CD4-positive, alpha-beta memory T cell (primary cell): ENCODE results near the gene KPTN. TPM values are rescaled to one million over a fixed set of nuclear protein-coding genes. Genes with fewer than 3 reads are reported as not detected.

Source experiments
- CTCF ChIA-PET: fragments of 350-600 bp; sonication (Branson Sonifier 250); formaldehyde crosslinking; loops from one replicate; lab custom pipeline; 2021; ENCODE audit warnings: inconsistent platforms; ENCODE audit not compliant: partially characterized antibody; lab: Charles Lee
- POLR2A ChIA-PET: fragments of 350-600 bp; sonication (Branson Sonifier 250); formaldehyde crosslinking; loops from one replicate; lab custom pipeline; 2021; ENCODE audit not compliant: partially characterized antibody; lab: Charles Lee
- DNase-seq, 5 donors: peaks; one replicate each; pipeline versions ENCODE4 v3.0.0 to v3.0.0-alpha.2; 2020 to 2022; ENCODE audit warnings: mixed read lengths in 1 of 5
- H3K27ac ChIP-seq: one replicate; pipeline ENCODE4 v1.7.0; 2013; ENCODE audit warnings: low read depth, low read length
- H3K27me3 ChIP-seq: 2 replicates; pipeline ENCODE4 v1.7.0; 2013; ENCODE audit warnings: mild to moderate bottlenecking, low read length, moderate library complexity; ENCODE audit not compliant: insufficient read depth
- H3K36me3 ChIP-seq: 2 replicates; pipeline ENCODE4 v1.7.0; 2013; ENCODE audit warnings: mild to moderate bottlenecking, low read length, moderate library complexity; ENCODE audit not compliant: insufficient read depth
- H3K4me1 ChIP-seq: 2 replicates; pipeline ENCODE4 v1.7.0; 2013; ENCODE audit warnings: mild to moderate bottlenecking, low read length, moderate library complexity; ENCODE audit not compliant: insufficient read depth
- H3K4me3 ChIP-seq, 2 donors: one replicate each; pipeline ENCODE4 v1.7.0; 2013; ENCODE audit warnings: low read length in 2 of 2, mild to moderate bottlenecking in 1 of 2
- H3K9me3 ChIP-seq, 2 donors: one replicate each; pipeline ENCODE4 v1.7.0; 2013; ENCODE audit warnings: low read length in 2 of 2, control low read depth in 1 of 2; ENCODE audit not compliant: control insufficient read depth in 1 of 2
- H3K27ac Mint-ChIP-seq, 7 donors: one replicate each; pipeline ENCODE4 v1.8.0; 2020 to 2021; ENCODE audit warnings: mixed read lengths in 7 of 7, mild to moderate bottlenecking in 6 of 7, inconsistent platforms in 3 of 7, moderate library complexity in 3 of 7
- H3K27me3 Mint-ChIP-seq, 2 donors: one replicate each; pipeline ENCODE4 v1.8.0; 2020 to 2021; ENCODE audit warnings: mixed read lengths in 2 of 2
- H3K36me3 Mint-ChIP-seq, 2 donors: one replicate each; pipeline ENCODE4 v1.8.0; 2020 to 2021; ENCODE audit warnings: mixed read lengths in 2 of 2, inconsistent platforms in 1 of 2, mild to moderate bottlenecking in 1 of 2
- H3K4me1 Mint-ChIP-seq, 4 donors: one replicate each; pipeline ENCODE4 v1.8.0; 2020 to 2021; ENCODE audit warnings: mixed read lengths in 4 of 4, mild to moderate bottlenecking in 1 of 4
- H3K4me3 Mint-ChIP-seq, 8 donors: one replicate each; pipeline ENCODE4 v1.8.0; 2020 to 2021; ENCODE audit warnings: mixed read lengths in 8 of 8, mild to moderate bottlenecking in 7 of 8, moderate library complexity in 6 of 8, inconsistent platforms in 3 of 8
- H3K9me3 Mint-ChIP-seq, 8 donors: one replicate each; pipeline ENCODE4 v1.8.0; 2020 to 2021; ENCODE audit warnings: mixed read lengths in 8 of 8, mild to moderate bottlenecking in 5 of 8, inconsistent platforms in 3 of 8, moderate library complexity in 1 of 8
- intact Hi-C: fragments of 100-400 bp; cut with micrococcal nuclease; formaldehyde crosslinking; loops from one replicate; pipeline ENCODE4 v1.15.1; 2023
- polyA plus RNA-seq, 2 donors: library from polyadenylated mRNA; unstranded; fragments of 300-500 nt; fragmentation: Illumina TruSeq; gene quantifications; one replicate each; pipeline ENCODE4 v1.2.3, GENCODE V29; 2021
- total RNA-seq, 2 experiments: library from RNA; stranded (reverse); gene quantifications; one replicate each; pipeline ENCODE4 v1.2.3, GENCODE V29; 2021

KPTN gene
- total and polyA plus RNA-seq, 4 experiments from 2014 or later: 4.0 to 10.6 (median 4.6) TPM

GRCh38 chr19:47503130-47503825 is 19.3 kb upstream of the KPTN start:
- H3K27ac Mint-ChIP-seq: peak overlapping the region in 3 of 7 donors; percentile 11 to 35 (median 29)

GRCh38 chr19:47499863-47500830 is 16.1 kb upstream of the KPTN start:
- no peaks in the 10 kb centered on the region for H3K9me3 ChIP-seq
- CTCF ChIA-PET: interaction anchor here (1.2 kb wide), 1 partner anchor 16 kb away, joined by 3 read pairs; no protein-coding TSS in a partner anchor
- Mint-ChIP-seq H3K9me3 (no peaks in the 10 kb centered on the region), H3K4me3 (no peak overlapping the region), H3K27me3 (no peaks in the 10 kb centered on the region), H3K4me1 (peaks cover 0 to 7% (median 2%) of the 10 kb centered on the region in 4 donors), H3K27ac (no peak overlapping the region), H3K36me3 (peaks cover 23 to 72% of the 10 kb centered on the region in 2 donors)
- no peaks in the 10 kb centered on the region for H3K27me3 ChIP-seq
- intact Hi-C loops: no loop called here
- no peaks in the 10 kb centered on the region for H3K4me1 ChIP-seq
- POLR2A ChIA-PET: interaction anchor here (0.6 to 1.5 kb wide), 3 partner anchors 9 to 18 kb away, joined by 3 to 4 read pairs (median 3); no protein-coding TSS in a partner anchor
- H3K4me3 ChIP-seq: no peak overlapping the region
- no peak for DNase-seq
- H3K27ac ChIP-seq: no peak overlapping the region
- H3K36me3 ChIP-seq: peaks cover 52% of the 10 kb centered on the region

More at GRCh38 chr19:47503130-47503825, 19.3 kb upstream of the KPTN start:
- H3K4me3 ChIP-seq: no peak overlapping the region
- intact Hi-C loops: no loop called here
- H3K27me3 ChIP-seq: no peaks in the 10 kb centered on the region
- ChIA-PET CTCF (interaction anchor here (0.9 to 2.0 kb wide), 3 partner anchors 10 to 204 kb away, joined by 3 to 4 read pairs (median 3); partner anchors contain the start of gene NAPA), POLR2A (interaction anchor here (0.7 kb wide), 1 partner anchor 12 kb away, joined by 3 read pairs; no protein-coding TSS in a partner anchor)
- no peaks in the 10 kb centered on the region for H3K9me3 ChIP-seq
- Mint-ChIP-seq H3K4me1 (peaks cover 0 to 15% (median 3%) of the 10 kb centered on the region in 4 donors), H3K4me3 (no peak overlapping the region), H3K27me3 (no peaks in the 10 kb centered on the region), H3K9me3 (no peaks in the 10 kb centered on the region), H3K36me3 (peaks cover 23 to 52% of the 10 kb centered on the region in 2 donors)
- no peak overlapping the region for H3K27ac ChIP-seq
- no peak for DNase-seq
- peaks cover 45% of the 10 kb centered on the region for H3K36me3 ChIP-seq
- H3K4me1 ChIP-seq: peaks cover 7% of the 10 kb centered on the region

- ChIA-PET POLR2A (interaction anchor here (0.6 to 1.5 kb wide), 4 partner anchors 8 to 19 kb away, joined by 3 to 4 read pairs (median 3); no protein-coding TSS in a partner anchor), CTCF (interaction anchor here (1.0 to 1.2 kb wide), 2 partner anchors 11 to 16 kb away, joined by 3 read pairs; no protein-coding TSS in a partner anchor)
- Histone ChIP-seq H3K4me3 (no peak overlapping the region), H3K36me3 (peaks cover 57% of the 10 kb centered on the region), H3K27ac (no peak overlapping the region), H3K27me3 (no peaks in the 10 kb centered on the region), H3K9me3 (no peaks in the 10 kb centered on the region), H3K4me1 (no peaks in the 10 kb centered on the region)
- H3K4me1 Mint-ChIP-seq: peaks cover 0 to 8% (median 2%) of the 10 kb centered on the region in 4 donors
- intact Hi-C loops: no loop called here
- no peaks in the 10 kb centered on the region for H3K27me3 Mint-ChIP-seq
- DNase-seq: no peak
- peaks cover 23 to 67% of the 10 kb centered on the region in 2 donors for H3K36me3 Mint-ChIP-seq
- H3K4me3 Mint-ChIP-seq: no peak overlapping the region
- H3K27ac Mint-ChIP-seq: no peak overlapping the region
- no peaks in the 10 kb centered on the region for H3K9me3 Mint-ChIP-seq
Observed at GRCh38 chr19:47499371-47499770, 15.4 kb upstream of the KPTN start.

GRCh38 chr19:47498561-47498960 is 14.5 kb upstream of the KPTN start:
- DNase-seq: no peak
- Mint-ChIP-seq H3K4me3 (no peak overlapping the region), H3K9me3 (no peaks in the 10 kb centered on the region), H3K27ac (peak overlapping the region in 2 of 7 donors; percentile 71 to 79), H3K4me1 (peaks cover 0 to 8% (median 2%) of the 10 kb centered on the region in 4 donors), H3K27me3 (no peaks in the 10 kb centered on the region), H3K36me3 (peaks cover 23 to 66% of the 10 kb centered on the region in 2 donors)
- Histone ChIP-seq H3K9me3 (no peaks in the 10 kb centered on the region), H3K27ac (no peak overlapping the region), H3K27me3 (no peaks in the 10 kb centered on the region), H3K4me3 (no peak overlapping the region), H3K4me1 (no peaks in the 10 kb centered on the region), H3K36me3 (peaks cover 49% of the 10 kb centered on the region)
- ChIA-PET POLR2A (interaction anchor here (0.8 to 1.5 kb wide), 3 partner anchors 8 to 17 kb away, joined by 3 to 4 read pairs (median 3); no protein-coding TSS in a partner anchor), CTCF (interaction anchor here (1.0 kb wide), 1 partner anchor 10 kb away, joined by 3 read pairs; no protein-coding TSS in a partner anchor)
- intact Hi-C loops: no loop called here

- Histone ChIP-seq H3K4me1 (no peaks in the 10 kb centered on the region), H3K27ac (no peak overlapping the region), H3K36me3 (peaks cover 51% of the 10 kb centered on the region), H3K27me3 (no peaks in the 10 kb centered on the region), H3K4me3 (no peak overlapping the region), H3K9me3 (no peaks in the 10 kb centered on the region)
- Mint-ChIP-seq H3K36me3 (peaks cover 18 to 64% of the 10 kb centered on the region in 2 donors), H3K4me1 (peaks cover 0 to 8% (median 2%) of the 10 kb centered on the region in 4 donors), H3K27ac (peak overlapping the region in 1 of 7 donors; percentile 29), H3K9me3 (no peaks in the 10 kb centered on the region), H3K4me3 (no peak overlapping the region), H3K27me3 (no peaks in the 10 kb centered on the region)
- intact Hi-C loops: no loop called here
- POLR2A ChIA-PET: interaction anchor here (0.8 to 1.8 kb wide), 2 partner anchors 12 to 14 kb away, joined by 3 to 5 read pairs; partner anchors contain the start of gene KPTN
- peak in 1 of 5 donors; percentile 3 for DNase-seq
- CTCF ChIA-PET: no interaction called here
Observed at GRCh38 chr19:47497821-47498520, 14.0 kb upstream of the KPTN start.

- POLR2A ChIA-PET: interaction anchor here (0.8 to 1.8 kb wide), 2 partner anchors 13 kb away, joined by 3 to 5 read pairs; partner anchors contain the start of gene KPTN
- H3K36me3 Mint-ChIP-seq: peaks cover 13 to 57% of the 10 kb centered on the region in 2 donors
- Histone ChIP-seq H3K27ac (no peak overlapping the region), H3K9me3 (no peaks in the 10 kb centered on the region), H3K27me3 (no peaks in the 10 kb centered on the region), H3K4me3 (no peak overlapping the region), H3K4me1 (no peaks in the 10 kb centered on the region), H3K36me3 (peaks cover 47% of the 10 kb centered on the region)
- CTCF ChIA-PET: interaction anchor here (1.6 kb wide), 1 partner anchor 53 kb away, joined by 3 read pairs; no protein-coding TSS in a partner anchor
- H3K9me3 Mint-ChIP-seq: no peaks in the 10 kb centered on the region
- DNase-seq: no peak
- intact Hi-C loops: no loop called here
- H3K27me3 Mint-ChIP-seq: no peaks in the 10 kb centered on the region
- H3K4me1 Mint-ChIP-seq: peaks cover 0 to 4% (median 2%) of the 10 kb centered on the region in 4 donors
- H3K27ac Mint-ChIP-seq: peak overlapping the region in 2 of 7 donors; percentile 26 to 29
- no peak overlapping the region for H3K4me3 Mint-ChIP-seq
Observed at GRCh38 chr19:47497050-47497766, 13.2 kb upstream of the KPTN start.
